Mucosa of rectum (tissue), 2 donors: Measurements from ENCODE around the gene UBE3B.

Experiments used
- H3K27ac ChIP-seq, 2 donors: one replicate each; pipeline ENCODE4 v1.7.0; 2013; ENCODE audit warnings: inconsistent platforms in 2 of 2, low read depth in 2 of 2, low read length in 2 of 2
- H3K27me3 ChIP-seq, 2 donors: one replicate each; pipeline ENCODE4 v1.7.0; 2013; ENCODE audit warnings: low read length in 2 of 2; ENCODE audit not compliant: control insufficient read depth in 2 of 2, insufficient read depth in 2 of 2
- H3K36me3 ChIP-seq, 2 donors: one replicate each; pipeline ENCODE4 v1.7.0; 2013; ENCODE audit warnings: low read length in 2 of 2; ENCODE audit not compliant: control insufficient read depth in 2 of 2, insufficient read depth in 2 of 2
- H3K4me1 ChIP-seq, 2 donors: one replicate each; pipeline ENCODE4 v1.7.0; 2013; ENCODE audit warnings: low read length in 2 of 2, mild to moderate bottlenecking in 1 of 2; ENCODE audit not compliant: control insufficient read depth in 2 of 2, insufficient read depth in 2 of 2
- H3K4me3 ChIP-seq, 2 donors: one replicate each; pipeline ENCODE4 v1.7.0; 2013; ENCODE audit warnings: low read length in 2 of 2
- H3K9ac ChIP-seq, 2 donors: one replicate each; pipeline ENCODE4 v1.7.0; 2013; ENCODE audit warnings: low read length in 2 of 2, low read depth in 1 of 2, mild to moderate bottlenecking in 1 of 2
- H3K9me3 ChIP-seq, 2 donors: one replicate each; pipeline ENCODE4 v1.7.0; 2013; ENCODE audit warnings: low read length in 2 of 2; ENCODE audit not compliant: control insufficient read depth in 2 of 2
- donor health status: healthy.
- donor health status: Normal muscosa, but diverticular disease.

UBE3B gene

GRCh38 chr12:109535863-109536250, 58.4 kb downstream of the UBE3B start:
- no peak overlapping the region for H3K4me3 ChIP-seq
- peaks cover 31 to 38% of the 10 kb centered on the region in 2 donors for H3K36me3 ChIP-seq
- no peak overlapping the region for H3K27ac ChIP-seq
- no peaks in the 10 kb centered on the region for H3K4me1 ChIP-seq
- no peaks in the 10 kb centered on the region for H3K27me3 ChIP-seq
- H3K9ac ChIP-seq: no peak overlapping the region
- no peaks in the 10 kb centered on the region for H3K9me3 ChIP-seq

GRCh38 chr12:109537136-109537535, 59.7 kb downstream of the UBE3B start:
- Histone ChIP-seq H3K27me3 (no peaks in the 10 kb centered on the region), H3K27ac (no peak overlapping the region), H3K9me3 (no peaks in the 10 kb centered on the region), H3K36me3 (peaks cover 27% of the 10 kb centered on the region in 2 donors), H3K4me1 (no peaks in the 10 kb centered on the region), H3K4me3 (no peak overlapping the region), H3K9ac (no peak overlapping the region)

- no peaks in the 10 kb centered on the region for H3K9me3 ChIP-seq
- H3K36me3 ChIP-seq: peaks cover 18 to 19% of the 10 kb centered on the region in 2 donors
- no peaks in the 10 kb centered on the region for H3K4me1 ChIP-seq
- no peak overlapping the region for H3K4me3 ChIP-seq
- H3K9ac ChIP-seq: no peak overlapping the region
- no peak overlapping the region for H3K27ac ChIP-seq
- H3K27me3 ChIP-seq: no peaks in the 10 kb centered on the region
Measured at GRCh38 chr12:109538191-109538863, 60.9 kb downstream of the UBE3B start.

GRCh38 chr12:109539508-109539907, 62.1 kb downstream of the UBE3B start:
- peaks cover 12 to 14% of the 10 kb centered on the region in 2 donors for H3K36me3 ChIP-seq
- H3K27me3 ChIP-seq: no peaks in the 10 kb centered on the region
- H3K9ac ChIP-seq: no peak overlapping the region
- no peaks in the 10 kb centered on the region for H3K4me1 ChIP-seq
- H3K27ac ChIP-seq: no peak overlapping the region
- H3K4me3 ChIP-seq: no peak overlapping the region
- no peaks in the 10 kb centered on the region for H3K9me3 ChIP-seq

- H3K9ac ChIP-seq: no peak overlapping the region
- H3K9me3 ChIP-seq: no peaks in the 10 kb centered on the region
- H3K4me3 ChIP-seq: no peak overlapping the region
- H3K27me3 ChIP-seq: no peaks in the 10 kb centered on the region
- peaks cover under 1 to 6% of the 10 kb centered on the region in 2 donors for H3K36me3 ChIP-seq
- no peak overlapping the region for H3K27ac ChIP-seq
- H3K4me1 ChIP-seq: no peaks in the 10 kb centered on the region
Measured at GRCh38 chr12:109540526-109541412, 63.3 kb downstream of the UBE3B start.

- H3K36me3 ChIP-seq: peaks cover 0 to 2% of the 10 kb centered on the region in 2 donors
- no peak overlapping the region for H3K4me3 ChIP-seq
- no peaks in the 10 kb centered on the region for H3K4me1 ChIP-seq
- H3K27ac ChIP-seq: no peak overlapping the region
- no peaks in the 10 kb centered on the region for H3K9me3 ChIP-seq
- H3K9ac ChIP-seq: no peak overlapping the region
- no peaks in the 10 kb centered on the region for H3K27me3 ChIP-seq
Measured at GRCh38 chr12:109541413-109541726, 63.9 kb downstream of the UBE3B start.

- Histone ChIP-seq H3K36me3 (no peaks in the 10 kb centered on the region), H3K27ac (no peak overlapping the region), H3K9ac (no peak overlapping the region), H3K9me3 (no peaks in the 10 kb centered on the region), H3K4me3 (no peak overlapping the region), H3K4me1 (no peaks in the 10 kb centered on the region), H3K27me3 (peaks cover 0 to under 1% of the 10 kb centered on the region in 2 donors)
Measured at GRCh38 chr12:109542014-109542413, 64.6 kb downstream of the UBE3B start.

GRCh38 chr12:109542876-109543275, 65.4 kb downstream of the UBE3B start:
- no peak overlapping the region for H3K4me3 ChIP-seq
- H3K4me1 ChIP-seq: no peaks in the 10 kb centered on the region
- H3K9me3 ChIP-seq: no peaks in the 10 kb centered on the region
- H3K27ac ChIP-seq: no peak overlapping the region
- H3K36me3 ChIP-seq: no peaks in the 10 kb centered on the region
- H3K9ac ChIP-seq: no peak overlapping the region
- H3K27me3 ChIP-seq: peaks cover 0 to 3% of the 10 kb centered on the region in 2 donors

GRCh38 chr12:109544955-109545531, 67.6 kb downstream of the UBE3B start:
- Histone ChIP-seq H3K4me3 (no peak overlapping the region), H3K27ac (no peak overlapping the region), H3K4me1 (no peaks in the 10 kb centered on the region), H3K27me3 (peaks cover 8% of the 10 kb centered on the region in 2 donors), H3K9me3 (no peaks in the 10 kb centered on the region), H3K36me3 (no peaks in the 10 kb centered on the region), H3K9ac (no peak overlapping the region)

GRCh38 chr12:109545826-109546225, 68.4 kb downstream of the UBE3B start:
- H3K27ac ChIP-seq: no peak overlapping the region
- no peaks in the 10 kb centered on the region for H3K36me3 ChIP-seq
- no peaks in the 10 kb centered on the region for H3K9me3 ChIP-seq
- H3K4me1 ChIP-seq: no peaks in the 10 kb centered on the region
- peaks cover 8 to 11% of the 10 kb centered on the region in 2 donors for H3K27me3 ChIP-seq
- no peak overlapping the region for H3K9ac ChIP-seq
- no peak overlapping the region for H3K4me3 ChIP-seq
